ENCODE measurements around the gene ARHGAP12. TPM values are rescaled to one million over a fixed set of nuclear protein-coding genes. Genes with fewer than 3 reads are reported as not detected.

Gene ARHGAP12
- total and polyA plus RNA-seq, 4 donors = 8.6 to 66.0 (median 27.0) TPM

- WGBS, 2 donors = 37 to 56% methylated on average over 5 of the region's 5 CpGs
These were observed 63.7 kb downstream of the ARHGAP12 start for GRCh38 chr10:31864834-31865518.

GRCh38 chr10:31855033-31855432 lies 73.6 kb downstream of the ARHGAP12 start:
- no peak for DNase-seq
- 91 to 94% methylated on average over 4 of the region's 4 CpGs for WGBS, 2 donors
- H3K27me3 ChIP-seq (ENCODE audit: control insufficient read depth in 3 of 3, insufficient read depth in 3 of 3, low read length in 2 of 3) = no peaks in the 10 kb centered on the region
- no peak overlapping the region for H3K9ac ChIP-seq (ENCODE audit: insufficient read depth in 1 of 2, low read length in 2 of 2)
- no peak for TF ChIP-seq CTCF (IDR thresholded peaks at IDR 0.05; ENCODE audit: control extremely low read depth, extremely low read depth)
- H3K4me1 ChIP-seq (ENCODE audit: control insufficient read depth in 5 of 5, insufficient read depth in 5 of 5, low read length in 5 of 5) = no peaks in the 10 kb centered on the region
- H3K9me3 ChIP-seq (ENCODE audit: control insufficient read depth in 4 of 4, insufficient read depth in 3 of 4, low read length in 3 of 4) = no peaks in the 10 kb centered on the region
- H3K36me3 ChIP-seq (ENCODE audit: control insufficient read depth in 4 of 4, insufficient read depth in 4 of 4, low read length in 4 of 4) = peaks cover 3 to 13% (median 8%) of the 10 kb centered on the region in 4 donors
- ATAC-seq (ENCODE audit: insufficient read depth, low FRiP score) = no peak
- no peak overlapping the region for H3K27ac ChIP-seq (ENCODE audit: low read depth in 1 of 2, low read length in 1 of 2)
- H3K4me3 ChIP-seq = no peak overlapping the region

More at GRCh38 chr10:31864834-31865518, 63.7 kb downstream of the ARHGAP12 start:
- DNase-seq = peak in 2 of 3 donors; percentile 10 to 31
- no peak for TF ChIP-seq CTCF (IDR thresholded peaks at IDR 0.05; ENCODE audit: control extremely low read depth, extremely low read depth)
- no peak for ATAC-seq (ENCODE audit: insufficient read depth, low FRiP score)
- H3K4me3 ChIP-seq = no peak overlapping the region
- peaks cover 0 to 5% (median 2%) of the 10 kb centered on the region in 4 donors for H3K36me3 ChIP-seq (ENCODE audit: control insufficient read depth in 4 of 4, insufficient read depth in 4 of 4, low read length in 4 of 4)
- H3K9ac ChIP-seq (ENCODE audit: insufficient read depth in 1 of 2, low read length in 2 of 2) = no peak overlapping the region
- peaks cover 0 to 9% (median 5%) of the 10 kb centered on the region in 5 donors for H3K4me1 ChIP-seq (ENCODE audit: control insufficient read depth in 5 of 5, insufficient read depth in 5 of 5, low read length in 5 of 5)
- no peaks in the 10 kb centered on the region for H3K9me3 ChIP-seq (ENCODE audit: control insufficient read depth in 4 of 4, insufficient read depth in 3 of 4, low read length in 3 of 4)
- H3K27me3 ChIP-seq (ENCODE audit: control insufficient read depth in 3 of 3, insufficient read depth in 3 of 3, low read length in 2 of 3) = no peaks in the 10 kb centered on the region
- H3K27ac ChIP-seq (ENCODE audit: low read depth in 1 of 2, low read length in 1 of 2) = peak overlapping the region in 1 of 2 donors; percentile 33

DNA sequence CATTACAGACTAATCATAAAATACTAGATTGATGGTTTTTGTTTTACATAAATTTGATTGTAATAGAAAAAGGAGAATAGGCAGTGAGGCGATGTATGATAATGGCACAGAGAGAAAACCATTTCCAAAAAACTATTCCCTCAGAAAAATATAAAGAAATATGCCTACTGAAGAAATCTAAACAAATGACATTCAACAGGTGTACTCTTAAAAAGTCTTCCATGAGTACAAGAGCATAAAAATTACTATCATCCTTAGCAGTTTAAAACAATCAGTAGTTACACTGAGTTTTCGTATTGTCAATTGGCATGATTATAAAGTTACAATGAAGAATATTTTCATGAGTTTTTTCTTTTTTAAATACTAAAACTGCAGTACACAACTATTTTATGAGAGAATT lies 75.0 kb downstream of the ARHGAP12 start:
- Histone ChIP-seq H3K4me3 (no peak overlapping the region), H3K9ac (ENCODE audit: insufficient read depth in 1 of 2, low read length in 2 of 2) (no peak overlapping the region), H3K36me3 (ENCODE audit: control insufficient read depth in 4 of 4, insufficient read depth in 4 of 4, low read length in 4 of 4) (peaks cover 0 to 8% (median 4%) of the 10 kb centered on the region in 4 donors), H3K27me3 (ENCODE audit: control insufficient read depth in 3 of 3, insufficient read depth in 3 of 3, low read length in 2 of 3) (no peaks in the 10 kb centered on the region), H3K9me3 (ENCODE audit: control insufficient read depth in 4 of 4, insufficient read depth in 3 of 4, low read length in 3 of 4) (no peaks in the 10 kb centered on the region), H3K4me1 (ENCODE audit: control insufficient read depth in 5 of 5, insufficient read depth in 5 of 5, low read length in 5 of 5) (no peaks in the 10 kb centered on the region), H3K27ac (ENCODE audit: low read depth in 1 of 2, low read length in 1 of 2) (no peak overlapping the region)
- no peak for TF ChIP-seq CTCF (IDR thresholded peaks at IDR 0.05; ENCODE audit: control extremely low read depth, extremely low read depth)
- 74 to 75% methylated on average over 2 of the region's 2 CpGs for WGBS, 2 donors
- ATAC-seq (ENCODE audit: insufficient read depth, low FRiP score) = no peak
- no peak for DNase-seq
